ENCODE data around the gene POM121C.
"Not testable (repeated sequence)": the region's sequence is repeated elsewhere in the genome, so short reads cannot be mapped to it uniquely, and the experiment has no call there.

POM121C gene

GRCh38 chr7:75485979-75486643 lies at the start of gene POM121C:
TSS of gene POM121C (minus strand) at chr7:75486299. CDS start at chr7:75441496, 44,803 bp downstream.
- peak; percentile 77 for DNase-seq (ENCODE audit: low read depth)

DNA sequence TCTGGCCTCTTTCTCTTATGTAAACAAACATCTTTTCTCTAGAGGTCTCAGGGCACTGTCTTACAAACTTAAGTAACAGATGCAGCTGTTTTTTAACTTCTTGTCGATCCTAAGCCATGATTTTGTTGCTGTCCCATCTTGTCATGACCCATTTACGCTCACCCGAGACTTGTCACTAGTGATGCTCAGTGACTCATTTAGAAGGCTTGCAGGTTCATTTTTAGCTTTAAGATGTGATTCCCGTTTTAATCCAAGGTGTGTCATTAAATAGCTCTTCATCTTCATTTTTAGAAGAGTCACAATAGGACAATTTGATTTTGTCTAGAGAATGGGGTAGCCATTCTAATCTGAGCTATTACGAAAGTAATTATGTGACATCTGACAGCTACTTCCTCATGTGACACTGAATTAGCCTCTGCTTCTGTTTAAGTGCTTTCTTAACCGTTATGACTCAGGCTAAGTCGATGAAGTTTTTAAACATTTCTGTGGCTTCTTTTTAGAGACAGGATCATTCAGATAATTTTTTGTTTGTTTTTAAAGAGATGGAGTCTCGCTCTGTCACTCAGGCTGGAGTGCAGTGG lies 48.7 kb upstream of the POM121C start:
- no peak for DNase-seq (ENCODE audit: low read depth)

- no peak for DNase-seq (ENCODE audit: low read depth)
Observed at GRCh38 chr7:75533926-75534325, 47.8 kb upstream of the POM121C start.

GRCh38 chr7:75532639-75533038 lies 46.5 kb upstream of the POM121C start:
- no peak for DNase-seq (ENCODE audit: low read depth)

- DNase-seq (ENCODE audit: low read depth) = no peak
Observed at GRCh38 chr7:75531359-75531821, 45.3 kb upstream of the POM121C start.

GRCh38 chr7:75527224-75527722 lies 41.2 kb upstream of the POM121C start:
- not testable (repeated sequence) for DNase-seq (ENCODE audit: low read depth)

- DNase-seq (ENCODE audit: low read depth) = not testable (repeated sequence)
Observed at GRCh38 chr7:75521727-75522126, 35.6 kb upstream of the POM121C start.

- DNase-seq (ENCODE audit: low read depth) = not testable (repeated sequence)
Observed at GRCh38 chr7:75518842-75519241, 32.7 kb upstream of the POM121C start.

GRCh38 chr7:75509033-75509432 lies 22.9 kb upstream of the POM121C start:
- DNase-seq (ENCODE audit: low read depth) = not testable (repeated sequence)

GRCh38 chr7:75492020-75492419 lies 5.9 kb upstream of the POM121C start, which contains the start of gene SPDYE5:
TSS of gene SPDYE5 (plus strand) at chr7:75492320. CDS start at chr7:75494048, 1,728 bp downstream.
- not testable (repeated sequence) for DNase-seq (ENCODE audit: low read depth)

GRCh38 chr7:75485355-75485978 lies 632 bp downstream of the POM121C start:
- DNase-seq (ENCODE audit: low read depth) = not testable (repeated sequence)

GRCh38 chr7:75480313-75480712 lies 5.8 kb downstream of the POM121C start:
- DNase-seq (ENCODE audit: low read depth) = not testable (repeated sequence)

DNA sequence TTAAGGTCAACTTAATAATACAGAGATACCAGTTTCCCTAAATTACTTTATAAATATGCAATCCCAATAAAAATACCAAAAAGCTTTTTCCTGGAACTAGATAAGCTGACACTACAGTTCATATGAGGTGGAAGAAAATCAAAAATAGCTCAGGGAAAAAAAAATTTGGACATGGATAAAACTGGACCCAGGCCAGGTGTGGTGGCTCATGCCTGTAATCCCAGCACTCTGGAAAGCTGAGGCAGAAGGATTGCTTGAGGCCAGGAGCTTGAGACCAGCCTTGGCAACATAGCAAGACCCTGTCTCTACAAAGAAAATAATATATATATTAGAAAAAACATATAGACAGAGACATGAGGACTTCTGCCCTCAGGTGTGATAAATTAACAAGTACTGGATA lies 8.6 kb downstream of the POM121C start:
- not testable (repeated sequence) for DNase-seq (ENCODE audit: low read depth)

GRCh38 chr7:75470166-75470565 lies 15.9 kb downstream of the POM121C start:
- DNase-seq (ENCODE audit: low read depth) = not testable (repeated sequence)

DNA sequence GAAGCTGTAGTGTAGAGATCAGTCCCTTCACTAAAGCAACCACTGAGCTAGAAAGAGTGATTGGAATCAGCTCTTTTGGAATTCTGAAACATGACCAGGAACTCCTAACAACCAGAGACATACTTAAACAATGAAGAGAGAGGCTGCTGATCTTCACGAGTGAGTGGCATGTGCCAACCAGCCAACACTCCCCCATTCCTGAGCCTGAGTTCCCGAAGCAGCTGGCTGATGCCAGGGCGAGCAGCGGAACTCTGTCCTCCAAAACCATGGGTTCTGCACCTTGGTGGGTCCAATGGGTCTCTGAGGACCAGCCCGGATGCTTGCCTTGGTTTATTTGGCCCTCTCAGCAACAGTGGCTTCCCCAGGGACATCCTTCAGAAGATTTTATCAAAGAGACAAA lies 25.6 kb downstream of the POM121C start:
- not testable (repeated sequence) for DNase-seq (ENCODE audit: low read depth)

- DNase-seq (ENCODE audit: low read depth) = not testable (repeated sequence)
Observed at GRCh38 chr7:75458034-75458433, 28.1 kb downstream of the POM121C start.

GRCh38 chr7:75456403-75456802 lies 29.7 kb downstream of the POM121C start:
- DNase-seq (ENCODE audit: low read depth) = not testable (repeated sequence)

DNA sequence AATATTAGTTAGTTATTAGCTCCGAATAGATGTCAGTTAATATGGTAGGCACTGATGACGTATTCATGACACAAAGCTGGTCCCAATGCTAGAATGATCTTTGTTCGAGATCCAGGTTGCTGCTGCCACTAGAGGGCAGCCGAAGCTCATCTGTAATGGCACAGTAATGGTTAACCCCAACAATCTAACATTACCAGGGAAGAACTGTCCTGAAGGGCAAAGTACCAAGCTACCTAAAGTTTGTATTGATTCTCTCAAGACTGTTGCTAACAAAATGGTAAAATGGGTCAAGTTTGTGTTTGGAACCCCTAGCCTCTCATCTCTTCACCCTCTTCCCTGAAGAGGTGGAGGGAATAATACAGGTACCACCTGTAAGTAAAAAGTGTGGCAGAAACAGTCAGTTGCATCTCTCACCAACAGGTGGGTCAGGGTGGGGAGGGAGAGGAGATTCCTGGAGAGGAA lies 33.6 kb downstream of the POM121C start:
- not testable (repeated sequence) for DNase-seq (ENCODE audit: low read depth)

DNA sequence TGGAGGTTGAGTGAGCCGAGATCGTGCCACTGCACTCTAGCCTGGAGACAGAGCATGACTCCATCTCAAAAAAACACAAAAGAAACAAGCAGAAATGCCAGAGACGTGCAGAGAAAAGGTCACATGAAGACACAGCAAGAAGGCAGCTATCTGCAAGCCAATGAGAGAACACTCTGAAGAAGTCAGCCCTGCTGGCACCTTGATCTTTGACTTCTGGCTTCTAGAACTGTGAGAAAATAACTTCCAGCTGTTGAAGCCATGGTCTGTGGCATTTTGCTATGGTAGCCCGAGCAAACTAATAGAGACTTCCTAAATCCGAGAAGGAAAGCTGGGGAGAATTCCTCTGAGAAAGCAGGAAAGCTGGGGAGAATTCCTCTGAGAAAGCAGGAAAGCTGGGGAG lies 36.2 kb downstream of the POM121C start:
- DNase-seq (ENCODE audit: low read depth) = not testable (repeated sequence)

DNA sequence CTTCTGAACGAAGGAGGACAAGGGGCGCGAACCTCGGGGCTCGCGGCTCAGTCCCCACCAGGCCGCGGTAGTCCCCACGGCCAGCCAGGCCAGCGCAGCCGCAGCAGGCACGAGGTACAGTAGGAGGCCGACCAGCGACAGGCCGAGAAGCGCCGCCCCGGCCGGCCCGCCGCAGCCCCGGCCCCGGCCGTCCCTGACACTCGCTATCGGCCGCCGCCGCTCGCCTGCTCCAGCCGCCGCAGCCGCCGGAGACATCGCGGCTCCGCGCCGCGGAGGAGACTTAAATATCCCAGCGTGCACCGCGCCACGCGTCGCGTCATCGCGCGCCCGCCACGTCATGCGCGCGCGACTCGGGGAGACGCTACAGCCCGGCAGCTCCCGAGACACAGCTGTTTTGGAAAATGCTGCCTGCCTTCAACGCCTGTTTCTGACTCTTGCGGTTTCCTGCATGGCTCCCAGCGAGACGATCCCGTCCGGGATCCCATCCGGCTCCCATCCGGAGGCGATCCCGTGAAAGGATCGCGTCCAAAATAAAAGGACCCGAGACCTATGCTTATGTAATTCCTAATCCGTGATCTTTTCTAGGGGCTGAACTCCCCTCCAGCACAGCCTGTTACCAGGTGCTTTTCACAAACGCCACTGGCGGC lies 43.5 kb downstream of the POM121C start:
- DNase-seq (ENCODE audit: low read depth) = not testable (repeated sequence)

DNA sequence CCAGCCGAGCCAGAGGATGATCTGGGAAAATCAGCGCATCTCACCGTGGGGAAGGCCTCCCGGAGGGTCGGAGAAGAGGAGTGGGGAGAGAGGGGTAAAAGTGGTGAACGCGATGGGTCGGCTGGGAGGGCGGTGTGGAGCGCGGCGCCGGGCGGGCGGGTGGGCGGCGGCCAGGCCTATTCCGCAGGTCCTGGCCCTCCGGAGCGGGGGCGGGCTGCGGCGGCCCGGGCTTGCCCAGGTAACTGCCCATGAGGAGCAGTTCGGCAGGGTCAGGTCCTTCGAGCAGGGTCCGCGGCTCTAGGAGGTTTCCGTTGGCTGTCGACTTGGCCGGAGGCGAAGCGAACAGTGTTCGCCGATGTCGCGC lies 44.0 kb downstream of the POM121C start:
- DNase-seq (ENCODE audit: low read depth) = not testable (repeated sequence)

DNA sequence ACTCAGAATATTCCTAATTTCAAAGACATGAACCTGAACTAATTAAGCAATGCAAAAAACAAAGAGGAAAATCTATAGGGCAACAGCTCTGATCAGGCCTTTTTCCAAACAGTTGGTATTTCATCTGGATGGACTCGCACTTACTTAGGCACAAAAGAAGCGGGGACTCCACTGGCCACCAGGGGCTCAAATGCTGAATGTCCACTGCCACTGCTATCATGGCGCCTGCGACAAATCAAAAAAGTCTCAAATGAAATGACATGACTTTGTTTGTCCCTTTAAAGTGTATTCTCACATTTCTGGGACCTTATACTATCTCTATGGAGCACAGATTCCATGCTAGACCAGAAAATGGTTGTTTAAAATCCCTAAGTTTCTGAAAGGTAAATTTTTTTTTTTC lies 47.1 kb downstream of the POM121C start:
- DNase-seq (ENCODE audit: low read depth) = not testable (repeated sequence)
